MV-4-11 (cell line): Measurements from ENCODE around the gene FOXR1.
"Not testable (repeated sequence)": the region's sequence is repeated elsewhere in the genome, so short reads cannot be mapped to it uniquely, and the experiment has no call there.

Experiments
- DNase-seq: peaks from one replicate; lab custom pipeline; 2025; lab: John Stamatoyannopoulos, UW

FOXR1 gene

DNA sequence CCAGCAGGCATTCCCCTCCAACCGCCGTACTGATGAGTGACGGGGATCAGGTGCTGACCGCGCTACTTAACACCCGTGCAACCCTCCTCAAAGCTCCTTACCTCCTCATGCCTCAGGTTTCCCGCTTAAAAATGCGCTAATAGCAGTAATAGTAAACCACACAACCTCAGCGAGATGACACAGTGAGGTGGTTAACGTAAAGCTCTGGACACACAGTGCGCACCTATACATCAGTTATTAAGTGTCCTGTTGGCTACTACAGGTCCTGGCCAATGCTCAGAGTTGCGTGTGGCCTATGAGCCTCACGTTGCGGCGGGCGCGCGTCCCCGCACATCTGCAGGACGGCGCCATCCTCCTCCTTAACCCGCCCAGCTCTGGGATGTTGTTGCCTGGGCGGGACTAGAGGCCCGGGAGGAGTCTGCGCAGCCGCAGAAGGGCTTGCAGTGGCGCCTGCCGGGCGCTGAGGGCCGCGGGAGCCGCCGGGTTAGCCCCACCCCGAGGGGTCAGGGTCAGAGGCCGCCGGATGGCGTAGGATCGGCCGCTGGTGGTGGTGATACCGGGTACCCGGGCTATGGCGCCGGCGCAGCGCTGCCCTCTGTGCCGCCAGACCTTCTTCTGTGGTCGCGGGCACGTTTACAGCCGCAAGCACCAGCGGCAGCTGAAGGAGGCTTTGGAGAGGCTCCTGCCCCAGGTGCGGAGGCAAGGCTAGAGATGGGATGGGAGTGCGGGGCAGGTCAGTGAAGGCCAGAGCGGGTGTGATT is 26.2 kb downstream of the FOXR1 start, which contains the start of gene CENATAC:
Gene CENATAC, plus strand, starts transcription at position 512 of the 761 bp plus-strand sequence. Its CDS starts 60 bp downstream, at position 572.
- DNase-seq = peak; percentile 90

DNA sequence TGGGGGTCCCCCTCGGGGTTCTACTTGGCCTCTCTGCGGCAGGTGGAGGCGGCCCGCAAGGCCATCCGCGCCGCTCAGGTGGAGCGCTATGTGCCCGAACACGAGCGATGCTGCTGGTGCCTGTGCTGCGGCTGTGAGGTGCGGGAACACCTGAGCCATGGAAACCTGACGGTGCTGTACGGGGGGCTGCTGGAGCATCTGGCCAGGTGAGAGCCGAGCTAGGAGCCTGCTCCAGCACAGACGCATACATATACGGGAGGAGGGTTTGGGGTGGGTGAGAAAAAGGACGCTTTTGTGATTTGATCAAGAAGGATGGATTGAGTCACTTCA is 26.8 kb downstream of the FOXR1 start:
- DNase-seq = no peak

DNA sequence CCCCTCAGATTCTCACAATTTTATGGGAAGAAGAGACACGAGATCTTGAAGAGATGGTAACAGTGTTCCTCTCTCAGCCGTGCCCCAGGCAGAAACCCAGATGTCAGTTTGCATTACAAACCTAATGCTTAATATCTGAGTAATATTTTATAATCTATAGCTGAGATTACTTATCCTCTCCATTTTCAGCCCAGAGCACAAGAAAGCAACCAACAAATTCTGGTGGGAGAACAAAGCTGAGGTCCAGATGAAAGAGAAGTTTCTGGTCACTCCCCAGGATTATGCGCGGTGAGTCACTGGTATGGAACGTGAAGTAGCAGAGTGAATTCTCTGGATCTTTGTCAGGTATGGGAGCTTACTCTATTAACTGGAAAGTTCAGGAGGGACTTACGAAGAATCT is 27.3 kb downstream of the FOXR1 start:
- DNase-seq = no peak

DNA sequence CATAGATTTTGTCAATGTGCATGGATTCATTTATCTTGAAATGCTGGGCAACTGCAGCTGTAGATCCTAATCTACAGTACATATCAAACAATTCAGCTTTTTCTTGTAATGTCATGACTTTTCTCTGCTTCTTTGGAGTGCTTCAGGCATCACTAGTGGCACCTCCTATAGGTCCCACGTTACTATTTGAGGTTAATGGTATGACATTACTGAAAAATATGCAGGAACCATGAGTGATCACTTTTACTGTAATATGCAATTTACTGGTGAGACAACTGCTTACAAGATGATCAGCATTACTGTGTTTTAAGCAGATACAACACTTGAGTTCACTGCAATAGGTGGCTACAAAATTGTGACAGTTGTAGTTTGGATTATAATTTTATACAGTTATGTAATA is 29.3 kb downstream of the FOXR1 start:
- no peak for DNase-seq

DNA sequence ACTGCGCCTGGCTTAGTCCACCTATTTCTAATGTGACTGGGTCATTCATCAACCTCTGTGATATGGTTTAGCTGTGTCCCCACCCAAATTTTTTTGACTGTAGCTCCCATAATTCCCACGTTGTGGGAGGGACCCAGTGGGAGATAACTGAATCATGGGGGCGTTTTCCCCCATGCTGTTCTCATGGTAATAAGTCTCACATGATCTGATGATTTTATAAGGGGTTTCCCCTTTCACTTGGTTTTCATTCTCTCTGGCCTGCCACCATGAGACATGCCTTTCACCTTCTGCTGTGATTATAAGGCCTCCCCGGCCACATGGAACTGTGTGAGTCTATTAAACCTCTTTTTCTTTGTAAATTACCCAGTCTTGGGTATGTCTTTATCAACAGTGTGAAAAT is 35.1 kb downstream of the FOXR1 start:
- no peak for DNase-seq

- DNase-seq = no peak
Measured at GRCh38 chr11:119011476-119012053, 40.0 kb downstream of the FOXR1 start.

DNA sequence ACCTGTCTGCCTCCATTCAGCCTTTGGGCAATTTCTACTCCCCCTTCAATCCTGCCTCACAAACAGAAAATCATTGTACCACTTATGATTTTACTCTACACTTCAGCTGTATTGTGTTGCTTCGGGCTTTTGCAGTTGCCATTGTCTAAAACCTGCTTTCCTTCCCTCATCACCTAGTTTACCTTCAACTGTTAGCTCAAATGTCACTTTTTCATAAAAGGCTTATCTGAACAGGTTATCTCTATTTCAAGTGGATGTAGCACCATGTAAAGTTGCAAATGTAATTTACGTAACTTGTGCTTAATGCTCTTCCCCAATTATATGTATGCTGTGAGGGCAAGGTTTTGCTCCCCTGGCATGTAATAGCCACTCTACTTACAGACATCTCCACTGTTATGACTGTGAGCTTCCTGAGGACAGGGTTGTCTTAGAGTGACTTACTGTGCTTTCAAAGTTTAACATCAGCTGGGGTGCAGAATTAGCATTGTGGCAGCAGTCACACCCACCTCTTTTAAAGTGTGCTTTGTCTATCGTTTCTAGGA is 41.1 kb downstream of the FOXR1 start:
- no peak for DNase-seq

GRCh38 chr11:119014209-119014924 is 42.8 kb downstream of the FOXR1 start:
- no peak for DNase-seq

- DNase-seq = no peak
Measured at GRCh38 chr11:119015054-119015611, 43.6 kb downstream of the FOXR1 start.

- DNase-seq = no peak
Measured at GRCh38 chr11:119016216-119017009, 44.9 kb downstream of the FOXR1 start.

GRCh38 chr11:119017377-119017776 is 45.8 kb downstream of the FOXR1 start:
- not testable (repeated sequence) for DNase-seq

- DNase-seq = peak; percentile 97
Measured at GRCh38 chr11:119018074-119018938, 46.7 kb downstream of the FOXR1 start, which contains the start of the genes RPS25 and TRAPPC4. RPS25 (minus strand) TSS chr11:119018343; CDS start chr11:119018284, 59 bp downstream. TRAPPC4 (plus strand) TSS chr11:119018766; CDS start chr11:119018796, 30 bp downstream.

DNA sequence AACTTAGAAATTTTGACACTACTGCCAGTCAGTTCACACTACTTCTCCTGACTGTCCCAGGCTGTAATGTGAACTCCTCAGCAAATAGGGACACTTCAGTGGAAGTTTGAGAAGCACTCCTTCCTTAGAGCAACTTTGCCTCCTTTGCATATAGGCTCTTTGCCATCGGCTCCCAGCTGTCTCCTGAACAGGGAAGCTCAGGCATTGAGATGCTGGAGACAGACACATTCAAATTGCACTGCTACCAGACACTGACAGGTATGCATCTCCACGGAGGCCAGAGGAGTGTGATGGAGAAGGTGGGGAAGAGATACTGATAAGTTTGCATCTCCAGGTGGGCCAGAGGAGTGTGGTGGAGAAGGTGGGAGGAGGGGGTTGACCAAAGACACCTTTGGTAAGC is 48.4 kb downstream of the FOXR1 start:
- no peak for DNase-seq

GRCh38 chr11:119021631-119022030 is 50.1 kb downstream of the FOXR1 start:
- no peak for DNase-seq

DNA sequence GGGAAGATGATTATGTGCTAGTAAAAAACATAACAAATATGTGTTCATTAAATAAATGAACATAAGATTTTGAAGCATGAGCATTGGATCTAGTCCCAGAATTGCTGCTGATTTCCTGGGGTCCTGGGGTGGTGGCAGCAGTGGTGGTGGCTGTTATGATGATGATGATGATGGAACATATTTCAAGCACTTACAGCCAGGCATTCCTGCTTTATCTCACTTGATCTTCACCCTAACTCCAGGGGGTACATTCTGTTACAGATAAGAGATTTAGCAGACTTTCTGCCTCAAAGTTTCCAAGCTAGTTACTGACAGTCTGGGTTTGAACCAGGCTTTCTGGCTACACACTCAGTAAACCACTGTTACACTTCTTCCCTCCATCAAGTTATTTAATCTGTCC is 52.2 kb downstream of the FOXR1 start:
- DNase-seq = no peak

GRCh38 chr11:119024430-119025098 is 53.0 kb downstream of the FOXR1 start:
- DNase-seq = no peak

DNA sequence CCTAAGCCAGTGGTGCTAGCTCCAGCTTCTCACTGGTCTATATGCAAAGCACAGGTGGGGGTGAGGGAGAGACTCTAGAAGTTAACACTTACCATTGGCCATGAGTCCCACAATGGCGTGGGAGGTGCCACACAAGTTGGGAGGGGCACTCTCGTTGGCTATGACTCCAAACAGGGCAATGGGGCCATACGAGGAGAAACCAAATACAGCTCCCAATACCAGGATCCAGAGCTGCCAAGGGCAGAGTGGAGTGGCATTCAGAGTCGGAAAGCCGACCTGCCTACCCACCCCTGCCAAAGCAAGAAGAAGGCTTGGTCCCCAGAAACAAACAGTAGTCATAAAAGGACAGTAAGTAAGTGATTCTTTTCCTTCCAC is 53.5 kb downstream of the FOXR1 start:
- DNase-seq = no peak

DNA sequence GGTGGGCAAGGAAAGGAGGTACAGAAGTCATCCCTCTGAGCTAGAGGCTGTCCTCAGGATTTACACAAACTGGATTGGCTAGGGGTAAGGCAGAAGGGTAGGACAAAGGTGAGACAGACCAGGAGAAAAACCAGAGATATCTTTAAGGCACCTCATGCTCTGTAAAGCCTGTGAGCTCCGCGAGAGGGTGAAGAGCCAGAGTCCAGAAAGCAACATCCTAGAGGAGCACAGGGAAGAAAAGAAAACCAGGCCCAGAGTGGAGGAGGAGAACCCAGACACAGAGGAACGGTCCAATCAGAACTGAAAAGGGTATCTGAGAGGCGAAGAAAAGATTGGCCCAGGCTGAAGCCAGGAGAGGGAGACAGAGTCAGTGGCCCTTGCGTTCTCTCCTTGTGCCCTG is 54.0 kb downstream of the FOXR1 start:
- DNase-seq = no peak

GRCh38 chr11:119025978-119026766 is 54.6 kb downstream of the FOXR1 start:
- no peak for DNase-seq
